HL-60 (cell line): ENCODE measurements around the gene ANGPT4.

Experiments
- DNase-seq, 2 experiments: peaks; one replicate each; pipeline ENCODE4 v3.0.0-alpha.2; 2010 to 2020; ENCODE audit warnings: low read depth in 1 of 2, low spot score in 1 of 2
- H3K27ac ChIP-seq: fragments of 250-450 bp; sonication (Bioruptor Pico); replicated peaks from 2 replicates; pipeline ENCODE4 v1.5.1; 2020; ENCODE audit warnings: mild to moderate bottlenecking, moderate library complexity
- H3K27me3 ChIP-seq: fragments of 250-450 bp; sonication (Bioruptor Pico); 2 replicates; pipeline ENCODE4 v1.5.1; 2021; ENCODE audit warnings: mild to moderate bottlenecking, moderate library complexity; ENCODE audit not compliant: insufficient read depth, poor library complexity, severe bottlenecking
- H3K4me3 ChIP-seq: replicated peaks from 2 replicates; pipeline ENCODE4 v1.5.1; 2011; ENCODE audit warnings: mild to moderate bottlenecking, control low read depth, low read length; ENCODE audit not compliant: insufficient read depth
- GABPA ChIP-seq: IDR thresholded peaks from 2 replicates; pipeline ENCODE4 v1.6.1; 2012; ENCODE audit warnings: low read depth
- POLR2AphosphoS5 ChIP-seq: IDR thresholded peaks from 2 replicates; pipeline ENCODE4 v1.6.1; 2012; ENCODE audit warnings: low read depth
- SPI1 ChIP-seq: IDR thresholded peaks from 2 replicates; pipeline ENCODE4 v1.6.1; 2012; ENCODE audit warnings: low read depth, mild to moderate bottlenecking, borderline replicate concordance
- TF ChIP-seq, protein P1 (sequence below): IDR thresholded peaks from one replicate; pipeline ENCODE4 v1.5.1; 2011; ENCODE audit warnings: low read length, control low read depth, inconsistent platforms; ENCODE audit not compliant: insufficient read depth
- TF ChIP-seq, protein P2 (sequence below): IDR thresholded peaks from 2 replicates; pipeline ENCODE4 v1.6.1; 2012; ENCODE audit warnings: low read depth; ENCODE audit not compliant: insufficient replicate concordance

Gene ANGPT4

GRCh38 chr20:955656-956055 lies 39.5 kb upstream of the ANGPT4 start:
- TF ChIP-seq, protein P1, sequence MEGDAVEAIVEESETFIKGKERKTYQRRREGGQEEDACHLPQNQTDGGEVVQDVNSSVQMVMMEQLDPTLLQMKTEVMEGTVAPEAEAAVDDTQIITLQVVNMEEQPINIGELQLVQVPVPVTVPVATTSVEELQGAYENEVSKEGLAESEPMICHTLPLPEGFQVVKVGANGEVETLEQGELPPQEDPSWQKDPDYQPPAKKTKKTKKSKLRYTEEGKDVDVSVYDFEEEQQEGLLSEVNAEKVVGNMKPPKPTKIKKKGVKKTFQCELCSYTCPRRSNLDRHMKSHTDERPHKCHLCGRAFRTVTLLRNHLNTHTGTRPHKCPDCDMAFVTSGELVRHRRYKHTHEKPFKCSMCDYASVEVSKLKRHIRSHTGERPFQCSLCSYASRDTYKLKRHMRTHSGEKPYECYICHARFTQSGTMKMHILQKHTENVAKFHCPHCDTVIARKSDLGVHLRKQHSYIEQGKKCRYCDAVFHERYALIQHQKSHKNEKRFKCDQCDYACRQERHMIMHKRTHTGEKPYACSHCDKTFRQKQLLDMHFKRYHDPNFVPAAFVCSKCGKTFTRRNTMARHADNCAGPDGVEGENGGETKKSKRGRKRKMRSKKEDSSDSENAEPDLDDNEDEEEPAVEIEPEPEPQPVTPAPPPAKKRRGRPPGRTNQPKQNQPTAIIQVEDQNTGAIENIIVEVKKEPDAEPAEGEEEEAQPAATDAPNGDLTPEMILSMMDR, result no peak
- H3K27ac ChIP-seq, result no peak overlapping the region
- peaks cover 5% of the 10 kb centered on the region for H3K27me3 ChIP-seq
- H3K4me3 ChIP-seq, result no peak overlapping the region
- no peak for DNase-seq

GRCh38 chr20:955111-955510 lies 39.0 kb upstream of the ANGPT4 start:
- Histone ChIP-seq H3K4me3 (no peak overlapping the region), H3K27me3 (peaks cover 5% of the 10 kb centered on the region), H3K27ac (no peak overlapping the region)
- TF ChIP-seq, protein P1, result no peak
- TF ChIP-seq, protein P2, sequence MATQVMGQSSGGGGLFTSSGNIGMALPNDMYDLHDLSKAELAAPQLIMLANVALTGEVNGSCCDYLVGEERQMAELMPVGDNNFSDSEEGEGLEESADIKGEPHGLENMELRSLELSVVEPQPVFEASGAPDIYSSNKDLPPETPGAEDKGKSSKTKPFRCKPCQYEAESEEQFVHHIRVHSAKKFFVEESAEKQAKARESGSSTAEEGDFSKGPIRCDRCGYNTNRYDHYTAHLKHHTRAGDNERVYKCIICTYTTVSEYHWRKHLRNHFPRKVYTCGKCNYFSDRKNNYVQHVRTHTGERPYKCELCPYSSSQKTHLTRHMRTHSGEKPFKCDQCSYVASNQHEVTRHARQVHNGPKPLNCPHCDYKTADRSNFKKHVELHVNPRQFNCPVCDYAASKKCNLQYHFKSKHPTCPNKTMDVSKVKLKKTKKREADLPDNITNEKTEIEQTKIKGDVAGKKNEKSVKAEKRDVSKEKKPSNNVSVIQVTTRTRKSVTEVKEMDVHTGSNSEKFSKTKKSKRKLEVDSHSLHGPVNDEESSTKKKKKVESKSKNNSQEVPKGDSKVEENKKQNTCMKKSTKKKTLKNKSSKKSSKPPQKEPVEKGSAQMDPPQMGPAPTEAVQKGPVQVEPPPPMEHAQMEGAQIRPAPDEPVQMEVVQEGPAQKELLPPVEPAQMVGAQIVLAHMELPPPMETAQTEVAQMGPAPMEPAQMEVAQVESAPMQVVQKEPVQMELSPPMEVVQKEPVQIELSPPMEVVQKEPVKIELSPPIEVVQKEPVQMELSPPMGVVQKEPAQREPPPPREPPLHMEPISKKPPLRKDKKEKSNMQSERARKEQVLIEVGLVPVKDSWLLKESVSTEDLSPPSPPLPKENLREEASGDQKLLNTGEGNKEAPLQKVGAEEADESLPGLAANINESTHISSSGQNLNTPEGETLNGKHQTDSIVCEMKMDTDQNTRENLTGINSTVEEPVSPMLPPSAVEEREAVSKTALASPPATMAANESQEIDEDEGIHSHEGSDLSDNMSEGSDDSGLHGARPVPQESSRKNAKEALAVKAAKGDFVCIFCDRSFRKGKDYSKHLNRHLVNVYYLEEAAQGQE, result no peak
- no peak for TF ChIP-seq POLR2AphosphoS5
- TF ChIP-seq SPI1, result no peak
- no peak for TF ChIP-seq GABPA
- no peak for DNase-seq

GRCh38 chr20:953742-954141 lies 37.6 kb upstream of the ANGPT4 start:
- H3K27me3 ChIP-seq, result peaks cover 5% of the 10 kb centered on the region
- TF ChIP-seq, protein P2, result no peak
- TF ChIP-seq, protein P1, result no peak
- TF ChIP-seq GABPA, result no peak
- TF ChIP-seq POLR2AphosphoS5, result no peak
- TF ChIP-seq SPI1, result no peak
- no peak overlapping the region for H3K4me3 ChIP-seq
- H3K27ac ChIP-seq, result no peak overlapping the region
- DNase-seq, result no peak

- H3K27ac ChIP-seq, result no peak overlapping the region
- no peak overlapping the region for H3K4me3 ChIP-seq
- H3K27me3 ChIP-seq, result peaks cover 5% of the 10 kb centered on the region
- no peak for TF ChIP-seq POLR2AphosphoS5
- TF ChIP-seq, protein P1, result no peak
- TF ChIP-seq, protein P2, result no peak
- TF ChIP-seq SPI1, result no peak
- no peak for TF ChIP-seq GABPA
- DNase-seq, result no peak
Measured at GRCh38 chr20:952196-952795, 36.2 kb upstream of the ANGPT4 start.
